Lung microvascular endothelial cell (primary cell): ENCODE measurements around the gene NSRP1. TPM values are rescaled to one million over a fixed set of nuclear protein-coding genes. Genes with fewer than 3 reads are reported as not detected.
"Not testable (repeated sequence)": the region's sequence is repeated elsewhere in the genome, so short reads cannot be mapped to it uniquely, and the experiment has no call there.

ENCODE experiments used
- DNase-seq, 2 donors: peaks; one replicate each; pipeline versions ENCODE4 v3.0.0 to v3.0.0-alpha.2; 2010; ENCODE audit warnings: low read depth in 2 of 2
- total RNA-seq: library from RNA; depleted of rRNA; stranded (reverse); fragments of >200 nt; gene quantifications from 2 replicates; pipeline ENCODE4 v1.2.1, GENCODE V29; 2014

Gene NSRP1
- total RNA-seq, 1 donor from 2014 or later, result 12.5 TPM

- no peak for DNase-seq
Observed at GRCh38 chr17:30176855-30177254, 60.2 kb downstream of the NSRP1 start.

- DNase-seq, result no peak
Observed at GRCh38 chr17:30186761-30187160, 70.1 kb downstream of the NSRP1 start.

DNA sequence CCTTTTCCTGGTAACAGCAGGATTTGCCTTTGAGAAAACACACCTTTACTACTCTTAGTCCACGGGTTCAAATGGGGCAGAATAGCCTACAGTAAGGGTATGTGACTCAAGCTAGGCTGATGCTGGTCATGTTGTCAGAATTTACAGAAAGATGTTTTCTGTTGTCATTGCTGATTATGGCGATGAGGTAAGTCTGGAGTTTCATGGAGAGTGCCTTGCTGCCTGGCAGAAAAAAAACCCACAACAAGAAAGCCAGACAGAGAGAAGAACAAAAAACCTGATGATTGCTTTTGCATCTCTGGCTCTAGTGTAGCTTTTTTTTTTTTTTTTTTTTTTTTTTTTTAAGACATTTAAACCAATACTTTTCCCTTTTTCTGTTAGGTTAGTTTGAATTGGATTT, 71.0 kb downstream of the NSRP1 start:
- DNase-seq, result no peak

- no peak for DNase-seq
Observed at GRCh38 chr17:30188211-30188939, 71.8 kb downstream of the NSRP1 start.

- no peak for DNase-seq
Observed at GRCh38 chr17:30191072-30191471, 74.5 kb downstream of the NSRP1 start.

DNA sequence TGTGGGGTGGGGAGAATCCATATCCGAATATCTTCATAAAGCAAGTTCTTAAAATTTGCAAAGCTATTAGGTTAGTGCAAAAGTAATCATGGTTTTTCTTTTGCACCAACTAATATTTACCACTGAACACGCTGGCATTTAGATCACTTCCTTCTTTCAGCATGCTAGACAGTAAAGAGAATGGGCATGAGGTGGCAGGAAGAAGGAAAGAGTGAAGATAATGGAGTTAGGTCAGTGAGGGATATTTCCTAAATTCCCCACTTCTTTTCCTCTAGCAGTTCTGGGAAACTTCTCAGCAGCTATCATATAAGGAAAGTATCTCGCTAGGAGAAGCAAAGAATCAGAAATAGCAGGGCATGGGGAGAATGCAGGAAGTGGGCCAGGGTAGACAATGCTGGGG, 79.9 kb downstream of the NSRP1 start:
- DNase-seq, result no peak

DNA sequence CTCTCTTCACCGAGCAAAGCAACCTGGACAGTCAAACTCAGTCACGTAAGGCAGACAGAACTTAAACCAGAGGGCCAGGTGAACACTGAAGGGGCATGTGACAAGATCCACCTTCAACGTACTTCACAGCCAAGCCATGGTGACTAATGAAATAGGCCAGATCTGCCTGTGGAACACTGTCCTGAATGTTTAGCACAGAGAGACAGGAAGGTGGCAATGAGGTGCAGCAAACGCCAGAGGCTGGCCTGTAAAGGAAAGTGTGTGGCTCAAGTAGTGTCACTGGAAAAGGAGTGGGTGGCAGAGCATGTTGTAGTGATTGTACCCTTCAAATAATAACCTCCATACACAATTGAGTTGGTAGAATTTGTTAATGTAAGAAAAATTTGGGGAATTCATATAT, 80.8 kb downstream of the NSRP1 start:
- DNase-seq, result no peak

GRCh38 chr17:30199600-30199999, 83.0 kb downstream of the NSRP1 start:
- DNase-seq, result no peak

DNA sequence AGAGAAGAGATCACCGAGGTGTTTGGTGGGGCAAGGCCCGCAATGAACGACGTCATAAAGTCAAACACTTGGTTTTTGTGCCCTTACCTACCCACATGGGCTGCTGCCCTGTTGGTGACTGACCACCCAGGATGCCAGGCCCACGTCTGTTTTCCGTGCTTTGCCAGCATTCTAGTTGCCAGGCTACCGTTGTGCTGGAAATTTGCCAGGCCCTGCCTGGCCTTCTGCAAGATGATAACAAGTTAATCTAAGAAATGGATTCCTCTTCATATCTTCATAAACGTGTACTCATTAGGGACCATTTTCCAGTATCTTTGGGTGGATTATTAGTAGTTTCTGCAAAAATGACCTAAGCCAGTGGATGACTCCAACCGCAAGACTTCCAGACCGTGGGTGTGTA, 83.5 kb downstream of the NSRP1 start:
- DNase-seq, result no peak

- DNase-seq, result not testable (repeated sequence)
Observed at GRCh38 chr17:30200656-30201055, 84.0 kb downstream of the NSRP1 start.

GRCh38 chr17:30203471-30203981, 86.9 kb downstream of the NSRP1 start:
- DNase-seq, result peak in 1 of 2 donors; percentile 7

GRCh38 chr17:30207655-30208054, 91.0 kb downstream of the NSRP1 start:
- peak; percentile 56 to 95 for DNase-seq

GRCh38 chr17:30208214-30208613, 91.6 kb downstream of the NSRP1 start:
- peak in 1 of 2 donors; percentile 73 for DNase-seq

DNA sequence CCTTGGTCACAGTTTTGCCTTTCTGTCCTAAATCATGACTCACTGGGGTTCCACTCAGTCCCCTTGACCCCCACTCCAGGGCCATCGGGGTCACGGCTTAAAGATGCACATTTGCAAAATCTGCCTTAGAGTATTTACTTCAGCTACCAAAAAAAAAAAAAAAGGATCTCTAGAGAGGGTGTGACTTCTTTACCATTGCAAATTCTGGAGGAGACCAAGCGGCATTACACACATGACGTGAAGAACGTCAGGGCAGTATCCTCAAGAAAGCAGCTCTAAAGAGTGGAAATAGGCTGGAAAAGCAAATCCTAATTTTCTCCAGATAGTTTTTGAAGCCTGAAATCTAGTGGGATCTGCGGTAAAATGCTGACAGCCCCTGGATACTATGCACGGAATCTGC, 93.3 kb downstream of the NSRP1 start:
- DNase-seq, result no peak

- no peak for DNase-seq
Observed at GRCh38 chr17:30210366-30210765, 93.8 kb downstream of the NSRP1 start.

- no peak for DNase-seq
Observed at GRCh38 chr17:30210901-30211300, 94.3 kb downstream of the NSRP1 start.

DNA sequence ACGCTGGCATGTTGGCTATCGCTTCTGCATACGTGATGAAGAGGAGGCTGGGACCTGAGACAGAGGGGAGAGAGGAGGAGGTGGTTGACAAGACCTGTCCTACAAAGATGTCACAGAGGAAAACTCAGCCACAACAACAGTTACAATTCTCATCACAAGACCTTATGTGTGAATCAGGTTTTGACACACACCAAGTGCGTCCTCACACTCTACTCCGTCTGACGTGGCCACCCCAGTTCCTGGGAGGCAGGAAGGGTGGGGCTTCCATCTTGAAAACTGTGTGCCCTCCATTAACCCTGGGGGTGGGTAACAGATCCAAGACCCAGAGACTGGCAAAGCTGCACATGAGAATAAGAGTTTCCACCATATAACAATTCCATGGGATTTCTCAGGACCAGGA, 94.8 kb downstream of the NSRP1 start:
- no peak for DNase-seq

GRCh38 chr17:30212750-30213149, 96.1 kb downstream of the NSRP1 start:
- DNase-seq, result no peak

DNA sequence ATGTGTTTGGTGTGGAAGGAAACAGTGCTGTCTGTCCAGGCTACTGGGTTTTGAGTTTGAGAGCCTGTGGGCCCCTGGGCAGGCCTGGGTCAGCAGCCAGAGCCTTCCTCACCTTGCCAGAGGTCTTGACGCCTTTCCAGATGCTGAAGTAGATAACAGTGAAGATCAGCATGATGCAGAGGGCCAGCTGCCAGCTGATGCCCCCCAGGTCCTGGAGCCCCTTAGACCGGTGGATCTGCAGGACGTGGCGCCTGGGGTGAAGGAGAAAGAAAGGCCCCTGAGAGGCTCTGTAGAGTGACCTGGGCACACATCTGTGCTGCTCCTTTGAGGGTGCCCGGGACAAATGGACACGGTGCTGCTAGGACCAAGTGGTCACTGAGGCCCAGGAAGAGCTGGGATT, 100.4 kb downstream of the NSRP1 start:
- DNase-seq, result no peak

GRCh38 chr17:30217746-30218245, 101.2 kb downstream of the NSRP1 start:
- no peak for DNase-seq

DNA sequence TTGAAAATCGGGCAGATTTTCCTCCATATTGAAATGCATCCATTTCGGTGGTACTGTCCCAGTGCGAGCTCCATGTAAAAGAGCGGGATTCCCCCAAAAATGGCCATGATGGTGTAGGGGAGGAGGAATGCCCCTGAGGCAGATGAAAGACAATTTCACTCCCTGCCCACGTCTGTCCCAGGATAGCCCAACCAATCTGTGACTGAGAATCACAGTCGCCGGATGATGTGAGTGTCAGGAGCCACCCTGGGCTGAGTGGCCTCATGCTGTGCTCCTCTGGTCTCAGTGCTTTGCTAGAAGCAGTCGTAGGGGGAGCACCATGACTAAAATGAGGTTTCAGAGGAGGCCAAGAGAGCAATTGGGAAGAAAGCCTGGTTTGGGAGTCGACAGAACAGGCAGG, 102.2 kb downstream of the NSRP1 start:
- no peak for DNase-seq

DNA sequence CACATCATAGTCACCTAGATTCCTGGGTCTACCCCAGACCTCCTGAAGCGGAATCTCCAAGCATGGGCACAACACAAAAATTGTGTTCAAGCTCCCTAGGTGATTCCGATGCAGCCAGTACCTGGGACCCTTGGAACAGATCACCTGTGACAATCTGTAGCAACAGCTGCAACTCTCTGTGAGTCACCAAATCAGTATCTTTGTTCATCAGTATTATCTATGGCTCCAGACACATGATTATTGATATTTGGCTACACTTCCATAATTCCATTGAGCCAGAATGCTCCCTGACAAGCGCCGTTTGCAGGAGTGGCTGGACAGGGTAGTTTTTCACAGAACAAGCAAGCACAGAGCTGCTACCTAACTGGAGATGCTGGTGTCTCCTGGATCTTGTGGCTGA, 102.7 kb downstream of the NSRP1 start:
- DNase-seq, result no peak

GRCh38 chr17:30219833-30220232, 103.2 kb downstream of the NSRP1 start:
- DNase-seq, result peak in 1 of 2 donors; percentile 40
